C1 segment of cervical spinal cord (tissue), 14 donors: Measurements from ENCODE around the gene KATNAL2.
A peak's percentile ranks its signal among the peaks of the same experiment; 100 is the strongest.

Source experiments
- DNase-seq, 14 donors: peaks; one replicate each; lab custom pipeline; 2025; lab: John Stamatoyannopoulos, UW

The KATNAL2 gene

DNA sequence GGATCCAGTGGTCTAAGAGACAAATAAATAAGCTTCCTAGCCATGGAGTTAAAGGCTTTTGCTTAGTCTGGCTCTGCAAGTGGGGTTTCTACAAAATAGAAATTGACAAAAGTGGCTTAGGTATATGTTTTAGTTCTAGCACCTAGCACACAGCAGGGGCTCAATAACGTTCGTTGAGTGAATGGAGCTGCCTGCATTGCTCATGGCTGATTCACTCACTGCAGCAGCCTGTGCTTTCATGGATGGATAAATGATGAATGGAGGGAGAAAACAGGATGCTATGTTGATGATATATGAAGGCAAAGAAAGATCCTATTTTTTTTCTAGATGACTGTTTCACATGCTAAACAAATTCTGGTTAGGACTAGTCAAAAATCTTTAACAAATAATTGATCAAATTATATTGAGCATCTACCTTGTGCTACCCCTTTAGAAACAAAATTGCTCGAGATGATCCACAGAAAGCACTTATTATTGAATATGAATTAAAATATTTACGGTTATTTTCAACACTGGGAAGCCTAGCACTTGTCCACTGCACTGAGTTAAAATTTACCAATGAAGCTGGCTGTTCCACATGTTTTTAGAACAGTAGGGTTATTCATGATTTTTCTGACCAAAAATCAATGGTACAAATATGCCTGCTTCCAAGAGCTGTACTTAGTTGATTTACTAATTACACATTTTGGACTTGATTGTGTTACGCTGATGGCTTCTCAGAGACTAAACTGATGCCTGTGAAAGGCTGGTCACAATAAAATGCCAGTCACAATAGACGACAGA is 193.3 kb downstream of the KATNAL2 start:
- DNase-seq = no peak

DNA sequence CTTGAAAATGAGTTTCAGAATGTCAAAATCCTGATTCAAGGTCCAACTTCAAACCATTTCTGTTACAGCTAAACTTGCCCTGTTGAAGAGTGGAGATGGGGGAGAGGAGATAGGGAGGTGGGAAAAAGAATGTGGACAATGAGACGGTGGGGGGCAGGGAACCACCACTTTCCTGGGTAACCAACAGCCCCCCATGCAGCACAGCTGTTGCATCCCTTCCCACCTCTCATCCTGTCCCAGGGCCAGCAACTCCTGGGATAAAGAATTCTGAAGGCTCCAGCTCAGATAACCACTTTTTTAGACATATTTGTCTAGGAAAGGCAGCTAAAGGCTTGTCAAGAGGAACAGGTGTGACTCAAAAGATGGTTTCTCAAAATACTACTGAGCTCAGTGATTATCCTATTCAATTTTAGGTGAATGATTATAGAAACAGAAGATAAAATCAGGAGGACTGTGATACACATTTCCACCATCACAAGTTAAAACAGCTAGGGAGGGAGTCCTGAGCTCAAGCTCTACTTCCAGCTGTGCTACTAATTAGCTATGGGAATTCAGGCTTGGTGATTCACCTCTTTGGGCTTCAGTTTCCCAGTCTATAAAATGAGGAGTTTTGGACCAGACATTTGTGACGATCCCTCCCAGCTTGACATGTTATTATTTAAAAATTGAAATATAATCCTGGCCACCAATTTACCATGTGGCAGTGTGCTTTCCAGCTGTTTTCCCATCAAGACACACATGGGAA is 196.6 kb downstream of the KATNAL2 start:
- no peak for DNase-seq

DNA sequence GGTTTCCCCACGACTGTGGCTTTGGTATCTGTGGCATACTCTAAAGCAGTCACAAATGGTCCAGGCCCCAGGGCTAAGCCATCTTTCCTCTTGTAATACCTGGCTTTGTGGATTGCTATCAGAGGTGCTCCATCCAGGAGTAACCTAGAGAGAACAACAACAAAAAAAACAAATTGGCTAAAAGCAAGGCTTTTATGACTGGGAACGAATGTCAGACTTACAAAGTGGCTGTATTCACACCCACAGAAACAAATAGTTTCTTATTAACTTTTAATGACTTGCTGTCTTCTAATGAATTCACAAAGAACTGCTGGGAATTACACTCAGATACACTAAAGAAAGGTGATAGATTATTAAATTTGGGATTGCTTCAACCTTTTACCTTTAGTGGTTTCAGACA is 197.8 kb downstream of the KATNAL2 start:
- no peak for DNase-seq

DNA sequence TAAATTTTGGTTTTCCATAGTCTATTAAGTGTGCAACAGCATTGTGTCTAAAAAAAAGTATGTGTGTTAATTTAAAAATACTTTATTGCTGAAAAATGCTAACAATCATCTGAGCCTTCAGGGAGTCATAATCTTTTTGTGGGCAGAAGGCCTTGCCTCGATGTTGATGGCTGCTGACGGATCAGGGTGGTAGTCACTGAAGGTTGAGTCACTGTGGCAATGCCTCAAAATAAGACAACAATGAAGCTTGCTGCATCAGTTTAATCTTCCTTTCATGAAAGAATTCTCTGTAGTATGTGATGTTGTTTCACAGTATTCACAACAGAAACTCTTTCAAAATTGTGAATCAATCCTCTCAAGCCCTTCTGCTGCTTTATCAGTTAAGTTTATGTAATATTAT is 201.6 kb downstream of the KATNAL2 start:
- DNase-seq = peak in 2 of 14 donors; percentile 14 to 19

DNA sequence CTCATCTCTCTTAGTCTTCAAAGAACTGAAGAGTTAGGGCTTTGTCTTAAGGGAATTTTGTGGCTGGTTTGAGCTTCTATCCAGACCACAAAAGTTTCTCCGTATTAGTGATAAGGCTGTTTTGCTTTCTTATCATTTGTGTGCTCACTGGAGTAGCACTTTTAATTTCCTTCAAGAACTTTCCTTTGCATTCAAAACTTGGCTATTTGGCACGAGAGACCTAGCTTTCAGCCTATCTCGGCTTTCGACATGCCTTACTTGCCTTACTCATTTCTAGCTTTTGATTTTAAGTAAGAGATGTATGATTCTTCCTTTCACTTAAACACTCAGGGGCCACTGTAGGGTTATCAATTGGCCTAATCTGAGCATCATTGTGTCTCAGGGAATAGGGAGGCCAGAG is 203.0 kb downstream of the KATNAL2 start:
- DNase-seq = no peak

DNA sequence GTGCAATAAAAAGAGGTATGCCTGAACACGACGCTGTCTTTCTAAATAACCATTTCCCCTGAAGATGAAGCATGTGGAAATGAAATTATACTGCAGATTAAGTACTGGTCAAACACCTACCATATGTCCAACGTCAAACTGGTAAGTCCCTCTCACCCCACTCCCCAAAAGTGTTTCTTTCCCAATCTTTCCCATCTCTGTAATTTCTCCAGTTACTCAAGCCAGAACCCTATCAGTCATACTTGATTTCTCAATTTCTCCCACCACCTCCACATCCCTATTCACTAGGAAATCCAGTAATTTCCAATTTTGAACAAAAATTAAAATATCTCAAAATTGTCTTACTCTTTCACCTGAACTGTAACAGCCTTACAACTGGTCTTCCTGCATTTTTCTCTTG is 203.7 kb downstream of the KATNAL2 start:
- DNase-seq = no peak

DNA sequence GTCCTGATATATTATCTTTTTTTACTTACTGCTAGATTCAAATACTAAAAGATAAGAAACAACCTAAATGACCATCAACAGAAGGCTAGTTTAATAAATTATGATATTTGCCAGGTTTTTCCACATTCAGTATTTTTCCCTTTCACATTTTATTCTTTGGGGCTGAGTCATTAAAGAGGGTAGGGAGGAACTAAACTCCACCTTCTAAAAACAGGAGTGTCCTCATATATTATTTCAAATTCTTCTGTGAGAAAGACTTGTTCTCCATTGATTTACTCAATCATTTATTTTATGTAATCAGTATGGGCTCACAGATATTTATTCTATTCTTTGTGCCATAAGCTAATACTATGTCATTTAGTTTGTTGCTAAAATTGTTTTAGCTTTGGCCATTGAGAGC is 223.9 kb downstream of the KATNAL2 start:
- no peak for DNase-seq

DNA sequence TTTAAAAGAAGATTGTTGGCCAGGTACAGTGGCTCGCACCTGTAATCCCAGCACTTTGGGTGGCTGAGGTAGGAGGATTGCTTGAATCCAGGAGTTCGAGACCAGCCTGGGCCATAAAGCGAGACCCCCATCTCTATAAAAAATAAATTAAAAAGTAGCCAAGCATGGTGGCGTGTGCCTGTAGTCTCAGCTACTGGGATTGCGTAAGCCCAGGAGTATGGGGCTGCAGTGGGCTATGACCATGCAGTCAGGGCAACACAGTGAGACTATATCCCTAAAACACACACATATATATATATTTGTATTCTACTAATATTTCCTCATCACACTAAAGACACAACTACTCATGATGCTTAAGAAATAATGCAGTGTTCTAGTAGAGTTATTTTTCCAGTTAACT is 225.8 kb downstream of the KATNAL2 start:
- no peak for DNase-seq

DNA sequence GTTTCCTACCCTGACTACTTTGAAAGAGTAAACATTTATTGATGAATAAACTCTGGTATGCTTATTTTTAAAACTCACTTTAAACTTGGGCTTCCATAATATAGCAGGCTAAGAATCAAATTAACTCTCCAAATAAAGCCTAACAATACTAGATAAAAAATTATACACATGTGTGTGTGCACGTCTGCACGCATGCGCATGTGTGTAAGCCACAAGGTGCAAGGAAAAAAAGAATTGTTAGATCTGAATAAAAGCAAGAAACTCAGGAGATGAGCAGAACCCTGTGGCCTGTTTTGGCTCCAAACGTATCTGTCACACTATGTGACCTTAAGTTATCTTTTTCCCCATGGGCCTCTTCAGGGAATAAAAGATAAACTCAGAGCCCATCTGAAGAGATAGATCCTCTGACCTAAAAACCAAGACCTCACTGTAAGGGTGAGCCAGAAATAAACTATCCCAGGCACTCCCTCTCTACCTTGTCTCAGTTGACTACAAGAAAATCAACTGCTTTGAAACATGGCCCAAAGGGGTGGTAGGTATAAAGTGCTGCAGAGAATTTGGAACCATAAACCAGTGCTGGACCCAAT is 226.6 kb downstream of the KATNAL2 start:
- DNase-seq = no peak

DNA sequence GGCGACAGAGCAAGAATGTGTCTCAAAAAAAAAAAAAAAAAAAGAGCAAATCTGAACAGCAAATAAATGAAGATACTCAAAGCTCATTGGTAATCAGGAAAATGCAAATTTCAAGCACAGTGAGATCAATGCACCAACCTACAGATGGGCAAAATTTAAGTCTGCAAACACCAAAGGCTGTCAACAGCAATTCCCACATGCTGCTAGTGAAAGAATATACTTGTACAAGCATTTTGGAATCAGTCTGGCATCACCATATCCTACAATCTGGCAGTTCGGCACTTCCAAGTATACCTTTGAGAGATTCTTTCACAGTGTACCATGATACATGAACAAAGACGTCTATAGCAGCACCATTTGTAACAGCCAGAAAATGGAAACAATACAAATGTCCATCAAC is 228.8 kb downstream of the KATNAL2 start:
- DNase-seq = no peak

DNA sequence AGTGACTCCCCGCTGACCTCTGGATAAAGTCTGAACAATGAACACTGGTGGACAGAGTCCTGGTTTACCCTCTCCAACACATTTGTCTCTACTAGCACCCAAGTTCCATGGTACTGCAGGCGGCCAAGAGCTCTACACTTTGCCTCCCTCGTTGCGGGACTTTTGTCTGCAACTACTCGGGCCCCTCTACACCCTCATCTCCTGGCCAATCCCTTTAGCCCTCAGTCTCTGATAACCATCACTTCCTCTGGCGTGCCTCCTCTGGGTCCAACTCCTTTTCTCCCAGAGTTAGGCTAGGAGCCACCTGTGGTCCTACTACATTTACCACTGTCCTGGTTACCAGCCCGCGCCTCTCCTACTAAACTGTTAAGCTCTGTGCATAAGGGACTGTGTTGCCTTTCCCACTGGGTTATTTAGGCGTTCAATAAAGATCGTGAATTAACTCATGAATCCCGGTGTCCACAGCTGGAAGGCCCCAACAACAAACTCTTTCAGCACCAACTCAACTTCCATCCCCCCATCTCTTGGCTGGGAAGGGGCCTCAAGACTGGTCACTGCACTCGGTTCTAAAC is 232.1 kb downstream of the KATNAL2 start:
- peak in 4 of 14 donors; percentile 24 to 43 (median 30) for DNase-seq

DNA sequence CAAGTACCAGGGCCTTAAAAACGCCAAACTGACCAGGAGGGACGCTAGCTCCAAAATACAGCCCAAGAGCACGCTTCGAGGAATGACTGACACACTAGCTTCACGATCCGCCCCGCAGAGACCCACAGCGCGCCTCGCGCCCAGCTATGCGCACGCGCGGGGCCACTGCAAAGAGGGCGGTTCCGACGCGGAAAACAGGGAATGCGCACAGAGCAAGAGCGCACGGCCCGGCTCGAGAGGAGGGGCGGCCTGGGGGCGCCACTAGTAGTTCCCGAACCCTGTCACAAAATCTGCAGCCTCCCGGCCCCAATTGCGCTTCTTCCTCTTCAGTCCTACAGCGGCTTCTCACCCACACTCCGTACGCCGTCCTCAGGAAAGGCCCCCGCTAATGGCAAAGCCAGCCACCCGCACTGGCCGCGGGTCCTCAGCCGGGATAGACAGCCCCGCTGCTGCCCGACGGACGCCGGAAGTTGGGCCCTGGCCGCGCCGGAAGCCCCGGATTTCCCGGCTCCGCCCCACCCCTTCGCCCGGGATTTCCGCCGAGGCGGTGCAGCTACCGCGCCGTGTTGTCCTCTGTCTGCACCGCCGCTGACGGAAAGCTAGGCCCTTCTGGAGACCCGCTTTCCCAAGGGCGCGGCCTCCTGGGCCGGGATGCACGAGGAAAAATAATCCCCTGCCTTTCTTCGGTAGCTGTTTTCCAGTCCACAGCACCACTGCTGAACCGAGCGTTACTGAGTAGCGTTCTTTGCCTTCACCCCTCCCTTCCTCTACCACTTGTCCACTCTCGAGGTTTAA is 232.8 kb downstream of the KATNAL2 start, which contains the start of gene HDHD2:
HDHD2 (minus strand) TSS at position 472 of the 795 bp plus-strand sequence. CDS start 14,061 bp downstream, outside the sequence.
- peak; percentile 21 to 93 (median 82) for DNase-seq

DNA sequence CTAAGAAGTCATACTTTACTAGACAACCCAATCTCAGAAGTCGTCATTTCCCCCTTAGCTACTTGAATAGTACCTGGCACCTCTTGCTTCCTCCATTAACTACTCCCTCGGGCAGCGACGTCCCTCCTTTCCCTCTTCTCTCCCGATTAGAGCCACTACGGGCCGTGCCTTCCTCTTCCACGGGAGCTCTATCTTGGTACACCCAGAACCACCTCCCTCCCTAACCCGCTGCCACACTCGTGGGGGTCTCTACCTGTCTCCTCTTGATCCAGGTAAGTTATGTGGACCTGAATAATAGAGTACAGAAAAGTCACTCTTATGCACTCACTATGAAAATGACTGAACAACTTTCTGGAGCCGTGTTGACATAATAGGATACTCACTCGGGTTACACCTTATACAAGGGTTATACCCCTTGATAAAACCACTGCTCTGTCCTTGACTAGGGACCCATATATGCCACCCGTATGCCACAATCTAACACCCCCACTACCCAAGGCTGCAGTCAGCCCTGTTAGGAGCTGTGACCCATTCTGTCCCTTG is 233.5 kb downstream of the KATNAL2 start:
- DNase-seq = peak in 3 of 14 donors; percentile 4 to 45 (median 38)

DNA sequence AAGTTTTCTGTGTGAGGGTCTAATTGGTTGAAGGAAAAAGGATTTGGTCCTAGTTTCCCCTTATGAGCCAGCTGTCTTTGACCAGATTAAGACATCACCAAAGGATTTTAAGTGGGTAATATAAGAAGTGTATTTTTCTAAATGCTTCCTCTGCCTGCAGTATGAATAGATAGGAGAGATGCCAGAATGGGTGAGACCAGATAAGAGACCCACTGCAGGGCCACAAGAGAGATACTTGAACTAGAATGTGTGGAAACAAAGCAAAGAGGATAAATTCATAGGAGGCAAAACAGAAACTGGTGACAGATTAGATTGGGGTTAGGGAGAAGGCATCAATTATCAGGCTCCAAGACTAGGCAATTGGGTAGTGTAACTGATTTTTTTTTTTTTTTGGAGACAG is 234.0 kb downstream of the KATNAL2 start:
- no peak for DNase-seq
